ENCODE data around the gene ACVR1. TPM values are rescaled to one million over a fixed set of nuclear protein-coding genes. Genes with fewer than 3 reads are reported as not detected.
A peak's percentile ranks its signal among the peaks of the same experiment; 100 is the strongest.

Gene ACVR1
- total and polyA plus RNA-seq, 9 of the 15 experiments (the other 6 are each of a cell fraction or from before 2014, with no cell fraction given) = 3.8 to 14.3 (median 6.9) TPM

GRCh38 chr2:157839162-157839801, 36.8 kb downstream of the ACVR1 start (continued):
- TF ChIP-seq, protein P1, sequence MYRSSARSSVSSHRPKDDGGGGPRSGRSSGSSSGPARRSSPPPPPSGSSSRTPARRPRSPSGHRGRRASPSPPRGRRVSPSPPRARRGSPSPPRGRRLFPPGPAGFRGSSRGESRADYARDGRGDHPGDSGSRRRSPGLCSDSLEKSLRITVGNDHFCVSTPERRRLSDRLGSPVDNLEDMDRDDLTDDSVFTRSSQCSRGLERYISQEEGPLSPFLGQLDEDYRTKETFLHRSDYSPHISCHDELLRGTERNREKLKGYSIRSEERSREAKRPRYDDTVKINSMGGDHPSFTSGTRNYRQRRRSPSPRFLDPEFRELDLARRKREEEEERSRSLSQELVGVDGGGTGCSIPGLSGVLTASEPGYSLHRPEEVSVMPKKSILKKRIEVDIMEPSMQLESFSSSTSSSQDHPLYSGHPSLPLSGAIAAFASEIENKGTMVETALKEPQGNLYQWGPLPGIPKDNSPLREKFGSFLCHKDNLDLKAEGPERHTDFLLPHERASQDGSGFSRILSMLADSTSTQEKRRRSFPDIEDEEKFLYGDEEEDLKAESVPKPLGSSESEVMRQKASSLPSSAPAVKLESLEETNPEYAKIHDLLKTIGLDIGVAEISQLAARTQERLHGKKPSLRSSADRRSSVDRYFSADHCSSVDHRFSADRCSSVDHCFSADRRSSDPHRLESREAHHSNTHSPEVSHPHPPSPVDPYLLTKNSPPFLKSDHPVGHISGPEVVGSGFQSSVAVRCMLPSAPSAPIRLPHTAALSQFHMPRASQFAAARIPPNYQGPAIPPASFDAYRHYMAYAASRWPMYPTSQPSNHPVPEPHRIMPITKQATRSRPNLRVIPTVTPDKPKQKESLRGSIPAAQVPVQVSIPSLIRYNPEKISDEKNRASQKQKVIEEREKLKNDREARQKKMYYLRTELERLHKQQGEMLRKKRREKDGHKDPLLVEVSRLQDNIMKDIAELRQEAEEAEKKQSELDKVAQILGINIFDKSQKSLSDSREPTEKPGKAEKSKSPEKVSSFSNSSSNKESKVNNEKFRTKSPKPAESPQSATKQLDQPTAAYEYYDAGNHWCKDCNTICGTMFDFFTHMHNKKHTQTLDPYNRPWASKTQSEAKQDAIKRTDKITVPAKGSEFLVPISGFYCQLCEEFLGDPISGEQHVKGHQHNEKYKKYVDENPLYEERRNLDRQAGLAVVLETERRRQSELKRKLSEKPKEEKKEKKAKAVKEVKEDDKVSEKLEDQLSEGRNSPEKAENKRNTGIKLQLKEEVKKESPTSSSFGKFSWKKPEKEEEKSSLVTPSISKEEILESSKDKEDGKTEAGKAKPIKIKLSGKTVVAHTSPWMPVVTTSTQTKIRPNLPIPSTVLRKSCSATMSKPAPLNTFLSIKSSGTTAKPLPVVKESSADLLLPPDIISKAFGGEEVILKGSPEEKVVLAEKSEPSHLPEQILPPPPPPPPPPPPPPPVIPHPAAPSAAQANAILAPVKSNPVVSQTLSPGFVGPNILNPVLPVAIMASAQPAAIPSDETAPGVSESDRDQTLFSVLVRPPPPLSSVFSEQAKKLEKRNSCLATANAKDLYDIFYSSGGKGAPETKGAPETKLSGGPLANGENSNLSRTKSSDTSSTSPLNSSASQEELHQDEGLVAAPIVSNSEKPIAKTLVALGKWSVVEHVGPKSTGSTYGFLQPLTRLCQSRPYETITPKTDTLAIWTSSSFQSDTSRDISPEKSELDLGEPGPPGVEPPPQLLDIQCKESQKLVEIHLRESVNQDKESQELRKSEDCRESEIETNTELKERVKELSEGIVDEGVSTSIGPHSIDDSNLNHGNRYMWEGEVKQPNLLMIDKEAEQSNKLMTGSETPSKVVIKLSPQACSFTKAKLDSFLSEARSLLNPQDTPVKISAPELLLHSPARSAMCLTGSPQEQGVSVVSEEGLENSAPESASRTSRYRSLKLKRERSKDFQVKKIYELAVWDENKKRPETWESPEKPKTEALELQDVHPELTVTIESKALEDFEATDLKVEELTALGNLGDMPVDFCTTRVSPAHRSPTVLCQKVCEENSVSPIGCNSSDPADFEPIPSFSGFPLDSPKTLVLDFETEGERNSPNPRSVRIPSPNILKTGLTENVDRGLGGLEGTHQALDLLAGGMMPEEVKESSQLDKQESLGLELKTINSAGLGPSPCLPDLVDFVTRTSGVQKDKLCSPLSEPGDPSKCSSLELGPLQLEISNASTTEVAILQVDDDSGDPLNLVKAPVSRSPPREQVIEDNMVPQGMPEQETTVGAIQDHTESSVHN (IDR thresholded peaks at IDR 0.05; ENCODE audit: borderline replicate concordance in 1 of 2, low read depth in 1 of 2) = peak in 1 of 2 experiments; percentile 65; a peak in 1 of 4 replicates
- TF ChIP-seq, protein P2, sequence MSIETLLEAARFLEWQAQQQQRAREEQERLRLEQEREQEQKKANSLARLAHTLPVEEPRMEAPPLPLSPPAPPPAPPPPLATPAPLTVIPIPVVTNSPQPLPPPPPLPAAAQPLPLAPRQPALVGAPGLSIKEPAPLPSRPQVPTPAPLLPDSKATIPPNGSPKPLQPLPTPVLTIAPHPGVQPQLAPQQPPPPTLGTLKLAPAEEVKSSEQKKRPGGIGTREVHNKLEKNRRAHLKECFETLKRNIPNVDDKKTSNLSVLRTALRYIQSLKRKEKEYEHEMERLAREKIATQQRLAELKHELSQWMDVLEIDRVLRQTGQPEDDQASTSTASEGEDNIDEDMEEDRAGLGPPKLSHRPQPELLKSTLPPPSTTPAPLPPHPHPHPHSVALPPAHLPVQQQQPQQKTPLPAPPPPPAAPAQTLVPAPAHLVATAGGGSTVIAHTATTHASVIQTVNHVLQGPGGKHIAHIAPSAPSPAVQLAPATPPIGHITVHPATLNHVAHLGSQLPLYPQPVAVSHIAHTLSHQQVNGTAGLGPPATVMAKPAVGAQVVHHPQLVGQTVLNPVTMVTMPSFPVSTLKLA (conservative IDR thresholded peaks at IDR 0.05) = peak; percentile 80 to 90
- TF ChIP-seq RFX5 (IDR thresholded peaks at IDR 0.05; ENCODE audit: low read depth, low read length) (no peak), SIN3A (IDR thresholded peaks at IDR 0.05; ENCODE audit: borderline replicate concordance in 2 of 2, control insufficient read depth in 1 of 2, low read depth in 2 of 2, low read length in 2 of 2) (peak; percentile 93 to 95), ARID1B (IDR thresholded peaks at IDR 0.05) (no peak), REST (IDR thresholded peaks at IDR 0.05; ENCODE audit: borderline replicate concordance) (peak; percentile 6; the same call in 1 of the 2 replicates), REST (CRISPR knock-in tag; IDR thresholded peaks at IDR 0.05; ENCODE audit: low read depth) (no peak), ZNF696 (CRISPR knock-in tag; conservative IDR thresholded peaks at IDR 0.05) (no peak)

All from K562 (cell line).